ENCODE results near the gene ZCCHC10. TPM values are rescaled to one million over a fixed set of nuclear protein-coding genes. Genes with fewer than 3 reads are reported as not detected.

The ZCCHC10 gene
- total and polyA plus RNA-seq, 9 of the 15 experiments (the other 6 are each of a cell fraction or from before 2014, with no cell fraction given) = 11.9 to 146 (median 51.8) TPM

GRCh38 chr5:132963171-132964104 is 62.9 kb downstream of the ZCCHC10 start, which contains the start of gene AFF4 (continued):
- TF ChIP-seq, protein P1, sequence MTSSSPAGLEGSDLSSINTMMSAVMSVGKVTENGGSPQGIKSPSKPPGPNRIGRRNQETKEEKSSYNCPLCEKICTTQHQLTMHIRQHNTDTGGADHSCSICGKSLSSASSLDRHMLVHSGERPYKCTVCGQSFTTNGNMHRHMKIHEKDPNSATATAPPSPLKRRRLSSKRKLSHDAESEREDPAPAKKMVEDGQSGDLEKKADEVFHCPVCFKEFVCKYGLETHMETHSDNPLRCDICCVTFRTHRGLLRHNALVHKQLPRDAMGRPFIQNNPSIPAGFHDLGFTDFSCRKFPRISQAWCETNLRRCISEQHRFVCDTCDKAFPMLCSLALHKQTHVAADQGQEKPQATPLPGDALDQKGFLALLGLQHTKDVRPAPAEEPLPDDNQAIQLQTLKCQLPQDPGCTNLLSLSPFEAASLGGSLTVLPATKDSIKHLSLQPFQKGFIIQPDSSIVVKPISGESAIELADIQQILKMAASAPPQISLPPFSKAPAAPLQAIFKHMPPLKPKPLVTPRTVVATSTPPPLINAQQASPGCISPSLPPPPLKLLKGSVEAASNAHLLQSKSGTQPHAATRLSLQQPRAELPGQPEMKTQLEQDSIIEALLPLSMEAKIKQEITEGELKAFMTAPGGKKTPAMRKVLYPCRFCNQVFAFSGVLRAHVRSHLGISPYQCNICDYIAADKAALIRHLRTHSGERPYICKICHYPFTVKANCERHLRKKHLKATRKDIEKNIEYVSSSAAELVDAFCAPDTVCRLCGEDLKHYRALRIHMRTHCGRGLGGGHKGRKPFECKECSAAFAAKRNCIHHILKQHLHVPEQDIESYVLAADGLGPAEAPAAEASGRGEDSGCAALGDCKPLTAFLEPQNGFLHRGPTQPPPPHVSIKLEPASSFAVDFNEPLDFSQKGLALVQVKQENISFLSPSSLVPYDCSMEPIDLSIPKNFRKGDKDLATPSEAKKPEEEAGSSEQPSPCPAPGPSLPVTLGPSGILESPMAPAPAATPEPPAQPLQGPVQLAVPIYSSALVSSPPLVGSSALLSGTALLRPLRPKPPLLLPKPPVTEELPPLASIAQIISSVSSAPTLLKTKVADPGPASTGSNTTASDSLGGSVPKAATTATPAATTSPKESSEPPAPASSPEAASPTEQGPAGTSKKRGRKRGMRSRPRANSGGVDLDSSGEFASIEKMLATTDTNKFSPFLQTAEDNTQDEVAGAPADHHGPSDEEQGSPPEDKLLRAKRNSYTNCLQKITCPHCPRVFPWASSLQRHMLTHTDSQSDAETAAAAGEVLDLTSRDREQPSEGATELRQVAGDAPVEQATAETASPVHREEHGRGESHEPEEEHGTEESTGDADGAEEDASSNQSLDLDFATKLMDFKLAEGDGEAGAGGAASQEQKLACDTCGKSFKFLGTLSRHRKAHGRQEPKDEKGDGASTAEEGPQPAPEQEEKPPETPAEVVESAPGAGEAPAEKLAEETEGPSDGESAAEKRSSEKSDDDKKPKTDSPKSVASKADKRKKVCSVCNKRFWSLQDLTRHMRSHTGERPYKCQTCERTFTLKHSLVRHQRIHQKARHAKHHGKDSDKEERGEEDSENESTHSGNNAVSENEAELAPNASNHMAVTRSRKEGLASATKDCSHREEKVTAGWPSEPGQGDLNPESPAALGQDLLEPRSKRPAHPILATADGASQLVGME (CRISPR knock-in tag; IDR thresholded peaks at IDR 0.05) = no peak
- no peak for TF ChIP-seq ZNF124 (CRISPR knock-in tag; IDR thresholded peaks at IDR 0.05)
- peak; percentile 45; the same call in 1 of the 2 replicates for TF ChIP-seq CGGBP1 (CRISPR knock-in tag; IDR thresholded peaks at IDR 0.05)
- TF ChIP-seq ZNF445 (CRISPR knock-in tag; IDR thresholded peaks at IDR 0.05; ENCODE audit: low read depth) = no peak
- no peak for TF ChIP-seq SMC3 (conservative IDR thresholded peaks at IDR 0.05; ENCODE audit: insufficient read depth, low read depth, low read length)
- TF ChIP-seq YY1 (IDR thresholded peaks at IDR 0.05; ENCODE audit: borderline replicate concordance in 1 of 3, control insufficient read depth in 1 of 3, extremely low read depth in 1 of 3, insufficient read depth in 3 of 3, insufficient read length in 1 of 3, insufficient replicate concordance in 2 of 3, low read depth in 1 of 3, low read length in 2 of 3) = peak in 2 of 3 experiments; percentile 73 to 75
- TF ChIP-seq PCBP2 (IDR thresholded peaks at IDR 0.05; ENCODE audit: low read depth, low read length, poor library complexity, severe bottlenecking) = no peak
- peak; percentile 97 for TF ChIP-seq POLR2G (IDR thresholded peaks at IDR 0.05; ENCODE audit: low read depth, low read length)
- TF ChIP-seq NFIX (CRISPR knock-in tag; IDR thresholded peaks at IDR 0.05; ENCODE audit: low read depth) = no peak
- TF ChIP-seq KLF13 (tag; IDR thresholded peaks at IDR 0.05; ENCODE audit: borderline replicate concordance, low read depth) = peak; percentile 47; the same call in 1 of the 2 replicates
- TF ChIP-seq CBX1 (IDR thresholded peaks at IDR 0.05; ENCODE audit: low read depth) = peak; percentile 54; the same call in 1 of the 2 replicates
- TF ChIP-seq ZNF232 (CRISPR knock-in tag; IDR thresholded peaks at IDR 0.05) = no peak
- peak; percentile 68 to 73 for TF ChIP-seq NRF1 (conservative IDR thresholded peaks at IDR 0.05 in 1 of 2, IDR thresholded peaks at IDR 0.05 in 1 of 2)
